Measurements from ENCODE around the gene CDCA5.

The CDCA5 gene

GRCh38 chr11:65065851-65066250, 18.0 kb downstream of the CDCA5 start:
- DNase-seq (ENCODE audit: insufficient read length, low spot score) (no peak), FAIRE-seq (no peak)
- no peak for TF ChIP-seq CTCF (IDR thresholded peaks at IDR 0.05; ENCODE audit: insufficient read depth, missing control alignments)

- FAIRE-seq (no peak), DNase-seq (ENCODE audit: insufficient read length, low spot score) (no peak)
- TF ChIP-seq CTCF (IDR thresholded peaks at IDR 0.05; ENCODE audit: insufficient read depth, missing control alignments) = no peak
Observed at GRCh38 chr11:65064847-65065240, 19.0 kb downstream of the CDCA5 start.

GRCh38 chr11:65063532-65063931, 20.3 kb downstream of the CDCA5 start:
- TF ChIP-seq CTCF (IDR thresholded peaks at IDR 0.05; ENCODE audit: insufficient read depth, missing control alignments) = no peak
- no peak for FAIRE-seq
- no peak for DNase-seq (ENCODE audit: insufficient read length, low spot score)

- peak; percentile 49 for TF ChIP-seq CTCF (IDR thresholded peaks at IDR 0.05; ENCODE audit: insufficient read depth, missing control alignments)
- FAIRE-seq = no peak
- DNase-seq (ENCODE audit: insufficient read length, low spot score) = no peak
Observed at GRCh38 chr11:65060913-65061408, 22.9 kb downstream of the CDCA5 start.

GRCh38 chr11:65059959-65060824, 23.6 kb downstream of the CDCA5 start:
- no peak for DNase-seq (ENCODE audit: insufficient read length, low spot score)
- FAIRE-seq = no peak
- no peak for TF ChIP-seq CTCF (IDR thresholded peaks at IDR 0.05; ENCODE audit: insufficient read depth, missing control alignments)

- DNase-seq (ENCODE audit: insufficient read length, low spot score) (no peak), FAIRE-seq (no peak)
- no peak for TF ChIP-seq CTCF (IDR thresholded peaks at IDR 0.05; ENCODE audit: insufficient read depth, missing control alignments)
Observed at GRCh38 chr11:65059523-65059922, 24.3 kb downstream of the CDCA5 start.

GRCh38 chr11:65058419-65059054, 25.3 kb downstream of the CDCA5 start, which contains the start of gene NAALADL1:
TSS of gene NAALADL1 (minus strand) at chr11:65058553. CDS start at chr11:65058521, 32 bp downstream.
- no peak for DNase-seq (ENCODE audit: insufficient read length, low spot score)
- no peak for TF ChIP-seq CTCF (IDR thresholded peaks at IDR 0.05; ENCODE audit: insufficient read depth, missing control alignments)
- no peak for FAIRE-seq
